GM23338 (cell line): ENCODE data around the gene ACTR1A. TPM values are rescaled to one million over a fixed set of nuclear protein-coding genes. Genes with fewer than 3 reads are reported as not detected.

ENCODE experiments used
- ATAC-seq: fragments of 200-7000 bp; cut with Tn5 transposase; 3 replicates; pipeline ENCODE4 v1.9.1; 2020
- DNase-seq: peaks from one replicate; pipeline ENCODE4 v3.0.0-alpha.2; 2015; ENCODE audit warnings: low spot score
- H2AFZ ChIP-seq: fragments of 200-600 bp; sonication (generic); 2 replicates; pipeline ENCODE4 v1.8.0; 2016; ENCODE audit warnings: antibody characterized with exemption, mild to moderate bottlenecking, moderate library complexity
- H3F3A ChIP-seq: fragments of 200-600 bp; sonication (generic); replicated peaks from 2 replicates; pipeline ENCODE4 v1.8.0; 2017; ENCODE audit warnings: antibody characterized with exemption, mixed run types, low read depth
- H3K27ac ChIP-seq: fragments of 200-600 bp; sonication (generic); 2 replicates; pipeline ENCODE4 v1.6.1; 2016; ENCODE audit warnings: low read depth
- H3K27me3 ChIP-seq: fragments of 200-600 bp; sonication (generic); 2 replicates; pipeline ENCODE4 v1.8.0; 2016; ENCODE audit warnings: mild to moderate bottlenecking, mixed run types, moderate library complexity; ENCODE audit not compliant: insufficient read depth
- H3K36me3 ChIP-seq: fragments of 200-600 bp; sonication (generic); 2 replicates; pipeline ENCODE4 v1.8.0; 2016; ENCODE audit warnings: mild to moderate bottlenecking; ENCODE audit not compliant: insufficient read depth
- H3K4me1 ChIP-seq: fragments of 200-600 bp; sonication (generic); 2 replicates; pipeline ENCODE4 v1.8.0; 2016; ENCODE audit warnings: mild to moderate bottlenecking, moderate library complexity; ENCODE audit not compliant: insufficient read depth
- H3K4me2 ChIP-seq: fragments of 200-600 bp; sonication (generic); 2 replicates; pipeline ENCODE4 v1.7.1; 2017; ENCODE audit warnings: mixed run types
- H3K4me3 ChIP-seq: fragments of 200-600 bp; sonication (generic); 2 replicates; pipeline ENCODE4 v1.6.1; 2016; ENCODE audit warnings: mixed run types
- H3K79me2 ChIP-seq: fragments of 200-600 bp; sonication (generic); replicated peaks from 2 replicates; pipeline ENCODE4 v1.8.0; 2017; ENCODE audit warnings: mild to moderate bottlenecking; ENCODE audit not compliant: insufficient read depth
- H3K9me2 ChIP-seq: fragments of 200-600 bp; sonication (generic); 2 replicates; pipeline ENCODE4 v1.8.0; 2017; ENCODE audit not compliant: insufficient read depth
- H4K20me1 ChIP-seq: fragments of 200-600 bp; sonication (generic); replicated peaks from 2 replicates; pipeline ENCODE4 v1.8.0; 2017; ENCODE audit warnings: mild to moderate bottlenecking; ENCODE audit not compliant: insufficient read depth
- H3K27ac Mint-ChIP-seq: 2 replicates; pipeline ENCODE4 v1.8.0; 2020; ENCODE audit warnings: inconsistent platforms, mild to moderate bottlenecking, moderate library complexity, mixed read lengths
- H3K27me3 Mint-ChIP-seq: 3 replicates; pipeline ENCODE4 v1.8.0; 2022; ENCODE audit warnings: low read depth, mild to moderate bottlenecking, moderate library complexity, mixed read lengths, inconsistent platforms; ENCODE audit not compliant: insufficient read depth, poor library complexity
- H3K36me3 Mint-ChIP-seq: 3 replicates; pipeline ENCODE4 v1.8.0; 2021; ENCODE audit warnings: low read depth, mild to moderate bottlenecking, inconsistent platforms, moderate library complexity, mixed read lengths
- H3K4me1 Mint-ChIP-seq: 3 replicates; pipeline ENCODE4 v1.8.0; 2020; ENCODE audit warnings: mild to moderate bottlenecking, inconsistent platforms, mixed read lengths
- H3K4me3 Mint-ChIP-seq: 3 replicates; pipeline ENCODE4 v1.8.0; 2021; ENCODE audit warnings: moderate library complexity, mild to moderate bottlenecking, inconsistent platforms, mixed read lengths
- H3K9me3 Mint-ChIP-seq: 3 replicates; pipeline ENCODE4 v1.8.0; 2020; ENCODE audit warnings: moderate library complexity, mild to moderate bottlenecking, inconsistent platforms, mixed read lengths
- CREB1 ChIP-seq: fragments of 250-450 bp; sonication (Bioruptor Pico); IDR thresholded peaks from 2 replicates; pipeline ENCODE4 v1.5.0; 2020; ENCODE audit warnings: low read depth, mild to moderate bottlenecking, moderate library complexity
- JUNB ChIP-seq: IDR thresholded peaks from one replicate; pipeline ENCODE4 v1.6.1; 2016; ENCODE audit warnings: antibody characterized with exemption; ENCODE audit not compliant: unreplicated experiment
- POLR2AphosphoS5 ChIP-seq: IDR thresholded peaks from 2 replicates; pipeline ENCODE4 v1.6.1; 2016; ENCODE audit warnings: antibody characterized with exemption, low read depth
- ZNF114 ChIP-seq: fragments of 250-450 bp; sonication (Bioruptor Pico); IDR thresholded peaks from 2 replicates; pipeline ENCODE4 v1.5.0; 2020; ENCODE audit warnings: mild to moderate bottlenecking, moderate library complexity
- polyA plus RNA-seq: library from polyadenylated mRNA; unstranded; fragments of >200 nt; fragmentation: Nextera tagmentation; extraction: Ambion mirVana; gene quantifications from 2 replicates; pipeline ENCODE4 v1.2.1, GENCODE V29; 2016
- total RNA-seq: library from RNA; depleted of rRNA; stranded (reverse); fragments of >200 nt; shearing (Covaris generic); gene quantifications from 2 replicates; pipeline ENCODE4 v1.2.3, GENCODE V29; 2014
- TF ChIP-seq, protein P1 (sequence below): fragments of 250-450 bp; sonication (Bioruptor Pico); IDR thresholded peaks from 2 replicates; pipeline ENCODE4 v1.5.0; 2020; ENCODE audit warnings: mild to moderate bottlenecking, moderate library complexity
- TF ChIP-seq, protein P2 (sequence below): IDR thresholded peaks from 2 replicates; pipeline ENCODE4 v1.6.1; 2016; ENCODE audit warnings: antibody characterized with exemption
- TF ChIP-seq, protein P3 (sequence below), 2 experiments: fragments of 200-600 bp in 1 of 2; sonication (generic) in 1 of 2; conservative IDR thresholded peaks; 2 replicates each; pipeline versions ENCODE4 v1.5.1 to v1.6.1; 2016 to 2017; ENCODE audit warnings: antibody characterized with exemption in 2 of 2, low read depth in 2 of 2, mild to moderate bottlenecking in 2 of 2, moderate library complexity in 1 of 2

ACTR1A gene
- total and polyA plus RNA-seq, 2 experiments from 2014 or later = 39.4 to 101 TPM

GRCh38 chr10:102480396-102480795, 22.1 kb downstream of the ACTR1A start (continued):
- TF ChIP-seq, protein P1, sequence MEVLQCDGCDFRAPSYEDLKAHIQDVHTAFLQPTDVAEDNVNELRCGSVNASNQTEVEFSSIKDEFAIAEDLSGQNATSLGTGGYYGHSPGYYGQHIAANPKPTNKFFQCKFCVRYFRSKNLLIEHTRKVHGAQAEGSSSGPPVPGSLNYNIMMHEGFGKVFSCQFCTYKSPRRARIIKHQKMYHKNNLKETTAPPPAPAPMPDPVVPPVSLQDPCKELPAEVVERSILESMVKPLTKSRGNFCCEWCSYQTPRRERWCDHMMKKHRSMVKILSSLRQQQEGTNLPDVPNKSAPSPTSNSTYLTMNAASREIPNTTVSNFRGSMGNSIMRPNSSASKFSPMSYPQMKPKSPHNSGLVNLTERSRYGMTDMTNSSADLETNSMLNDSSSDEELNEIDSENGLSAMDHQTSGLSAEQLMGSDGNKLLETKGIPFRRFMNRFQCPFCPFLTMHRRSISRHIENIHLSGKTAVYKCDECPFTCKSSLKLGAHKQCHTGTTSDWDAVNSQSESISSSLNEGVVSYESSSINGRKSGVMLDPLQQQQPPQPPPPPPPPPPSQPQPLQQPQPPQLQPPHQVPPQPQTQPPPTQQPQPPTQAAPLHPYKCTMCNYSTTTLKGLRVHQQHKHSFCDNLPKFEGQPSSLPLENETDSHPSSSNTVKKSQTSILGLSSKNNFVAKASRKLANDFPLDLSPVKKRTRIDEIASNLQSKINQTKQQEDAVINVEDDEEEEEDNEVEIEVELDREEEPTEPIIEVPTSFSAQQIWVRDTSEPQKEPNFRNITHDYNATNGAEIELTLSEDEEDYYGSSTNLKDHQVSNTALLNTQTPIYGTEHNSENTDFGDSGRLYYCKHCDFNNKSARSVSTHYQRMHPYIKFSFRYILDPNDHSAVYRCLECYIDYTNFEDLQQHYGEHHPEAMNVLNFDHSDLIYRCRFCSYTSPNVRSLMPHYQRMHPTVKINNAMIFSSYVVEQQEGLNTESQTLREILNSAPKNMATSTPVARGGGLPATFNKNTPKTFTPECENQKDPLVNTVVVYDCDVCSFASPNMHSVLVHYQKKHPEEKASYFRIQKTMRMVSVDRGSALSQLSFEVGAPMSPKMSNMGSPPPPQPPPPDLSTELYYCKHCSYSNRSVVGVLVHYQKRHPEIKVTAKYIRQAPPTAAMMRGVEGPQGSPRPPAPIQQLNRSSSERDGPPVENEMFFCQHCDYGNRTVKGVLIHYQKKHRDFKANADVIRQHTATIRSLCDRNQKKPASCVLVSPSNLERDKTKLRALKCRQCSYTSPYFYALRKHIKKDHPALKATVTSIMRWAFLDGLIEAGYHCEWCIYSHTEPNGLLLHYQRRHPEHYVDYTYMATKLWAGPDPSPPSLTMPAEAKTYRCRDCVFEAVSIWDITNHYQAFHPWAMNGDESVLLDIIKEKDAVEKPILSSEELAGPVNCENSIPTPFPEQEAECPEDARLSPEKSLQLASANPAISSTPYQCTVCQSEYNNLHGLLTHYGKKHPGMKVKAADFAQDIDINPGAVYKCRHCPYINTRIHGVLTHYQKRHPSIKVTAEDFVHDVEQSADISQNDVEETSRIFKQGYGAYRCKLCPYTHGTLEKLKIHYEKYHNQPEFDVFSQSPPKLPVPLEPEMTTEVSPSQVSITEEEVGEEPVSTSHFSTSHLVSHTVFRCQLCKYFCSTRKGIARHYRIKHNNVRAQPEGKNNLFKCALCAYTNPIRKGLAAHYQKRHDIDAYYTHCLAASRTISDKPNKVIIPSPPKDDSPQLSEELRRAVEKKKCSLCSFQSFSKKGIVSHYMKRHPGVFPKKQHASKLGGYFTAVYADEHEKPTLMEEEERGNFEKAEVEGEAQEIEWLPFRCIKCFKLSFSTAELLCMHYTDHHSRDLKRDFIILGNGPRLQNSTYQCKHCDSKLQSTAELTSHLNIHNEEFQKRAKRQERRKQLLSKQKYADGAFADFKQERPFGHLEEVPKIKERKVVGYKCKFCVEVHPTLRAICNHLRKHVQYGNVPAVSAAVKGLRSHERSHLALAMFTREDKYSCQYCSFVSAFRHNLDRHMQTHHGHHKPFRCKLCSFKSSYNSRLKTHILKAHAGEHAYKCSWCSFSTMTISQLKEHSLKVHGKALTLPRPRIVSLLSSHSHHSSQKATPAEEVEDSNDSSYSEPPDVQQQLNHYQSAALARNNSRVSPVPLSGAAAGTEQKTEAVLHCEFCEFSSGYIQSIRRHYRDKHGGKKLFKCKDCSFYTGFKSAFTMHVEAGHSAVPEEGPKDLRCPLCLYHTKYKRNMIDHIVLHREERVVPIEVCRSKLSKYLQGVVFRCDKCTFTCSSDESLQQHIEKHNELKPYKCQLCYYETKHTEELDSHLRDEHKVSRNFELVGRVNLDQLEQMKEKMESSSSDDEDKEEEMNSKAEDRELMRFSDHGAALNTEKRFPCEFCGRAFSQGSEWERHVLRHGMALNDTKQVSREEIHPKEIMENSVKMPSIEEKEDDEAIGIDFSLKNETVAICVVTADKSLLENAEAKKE = no peak
- no peak for TF ChIP-seq ZNF114 (CRISPR knock-in tag)
- TF ChIP-seq, protein P2, sequence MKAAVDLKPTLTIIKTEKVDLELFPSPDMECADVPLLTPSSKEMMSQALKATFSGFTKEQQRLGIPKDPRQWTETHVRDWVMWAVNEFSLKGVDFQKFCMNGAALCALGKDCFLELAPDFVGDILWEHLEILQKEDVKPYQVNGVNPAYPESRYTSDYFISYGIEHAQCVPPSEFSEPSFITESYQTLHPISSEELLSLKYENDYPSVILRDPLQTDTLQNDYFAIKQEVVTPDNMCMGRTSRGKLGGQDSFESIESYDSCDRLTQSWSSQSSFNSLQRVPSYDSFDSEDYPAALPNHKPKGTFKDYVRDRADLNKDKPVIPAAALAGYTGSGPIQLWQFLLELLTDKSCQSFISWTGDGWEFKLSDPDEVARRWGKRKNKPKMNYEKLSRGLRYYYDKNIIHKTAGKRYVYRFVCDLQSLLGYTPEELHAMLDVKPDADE = no peak
- no peak for TF ChIP-seq CREB1 (CRISPR knock-in tag)
- TF ChIP-seq JUNB = no peak
- TF ChIP-seq, protein P3, sequence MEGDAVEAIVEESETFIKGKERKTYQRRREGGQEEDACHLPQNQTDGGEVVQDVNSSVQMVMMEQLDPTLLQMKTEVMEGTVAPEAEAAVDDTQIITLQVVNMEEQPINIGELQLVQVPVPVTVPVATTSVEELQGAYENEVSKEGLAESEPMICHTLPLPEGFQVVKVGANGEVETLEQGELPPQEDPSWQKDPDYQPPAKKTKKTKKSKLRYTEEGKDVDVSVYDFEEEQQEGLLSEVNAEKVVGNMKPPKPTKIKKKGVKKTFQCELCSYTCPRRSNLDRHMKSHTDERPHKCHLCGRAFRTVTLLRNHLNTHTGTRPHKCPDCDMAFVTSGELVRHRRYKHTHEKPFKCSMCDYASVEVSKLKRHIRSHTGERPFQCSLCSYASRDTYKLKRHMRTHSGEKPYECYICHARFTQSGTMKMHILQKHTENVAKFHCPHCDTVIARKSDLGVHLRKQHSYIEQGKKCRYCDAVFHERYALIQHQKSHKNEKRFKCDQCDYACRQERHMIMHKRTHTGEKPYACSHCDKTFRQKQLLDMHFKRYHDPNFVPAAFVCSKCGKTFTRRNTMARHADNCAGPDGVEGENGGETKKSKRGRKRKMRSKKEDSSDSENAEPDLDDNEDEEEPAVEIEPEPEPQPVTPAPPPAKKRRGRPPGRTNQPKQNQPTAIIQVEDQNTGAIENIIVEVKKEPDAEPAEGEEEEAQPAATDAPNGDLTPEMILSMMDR (conservative IDR thresholded peaks at IDR 0.05; ENCODE audit: low read depth in 2 of 2) = no peak
- no peak; the same call in 1 of the 2 replicates for TF ChIP-seq POLR2AphosphoS5

GRCh38 chr10:102479651-102480050, 22.9 kb downstream of the ACTR1A start:
- H3K36me3 ChIP-seq = peaks cover 26% of the 10 kb centered on the region
- no peaks in the 10 kb centered on the region for H3K27me3 ChIP-seq
- TF ChIP-seq, protein P1 = no peak
- no peak for TF ChIP-seq ZNF114 (CRISPR knock-in tag)

More at GRCh38 chr10:102479651-102480050, 22.9 kb downstream of the ACTR1A start:
- H3K79me2 ChIP-seq = no peaks in the 10 kb centered on the region
- peaks cover 44% of the 10 kb centered on the region for H3K36me3 Mint-ChIP-seq
- H2AFZ ChIP-seq = no peak overlapping the region
- H3K4me1 Mint-ChIP-seq = no peaks in the 10 kb centered on the region
- no peak overlapping the region for H3K4me3 Mint-ChIP-seq
- H3K27me3 Mint-ChIP-seq = peaks cover 13% of the 10 kb centered on the region
- ATAC-seq (no peak), DNase-seq (no peak)
- no peaks in the 10 kb centered on the region for H3K9me2 ChIP-seq
- 0 out of 2 replicates have a peak, but pooled peaks cover 5% of the 10 kb centered on the region for H3F3A ChIP-seq
- H3K4me1 ChIP-seq = no peaks in the 10 kb centered on the region
- H3K9me3 Mint-ChIP-seq = no peaks in the 10 kb centered on the region
- H3K27ac Mint-ChIP-seq = no peak overlapping the region
- H3K27ac ChIP-seq = no peak overlapping the region
- H3K4me3 ChIP-seq = no peak overlapping the region
- H4K20me1 ChIP-seq = peaks cover 9% of the 10 kb centered on the region; the same call in 1 of the 2 replicates
- H3K4me2 ChIP-seq = no peak overlapping the region
